RWPE2 (cell line): Measurements from ENCODE around the gene PRRG2.

Experiments used
- ATAC-seq: fragments of 200-7000 bp; cut with Tn5 transposase; 3 replicates; pipeline ENCODE4 v1.9.1; 2021; ENCODE audit warnings: low read depth
- DNase-seq: peaks from one replicate; pipeline ENCODE4 v3.0.0-alpha.2; 2020; ENCODE audit warnings: low spot score
- H3K27ac ChIP-seq: fragments of 450-650 bp; 2 replicates; pipeline ENCODE4 v1.5.1; 2017; ENCODE audit warnings: mild to moderate bottlenecking; ENCODE audit not compliant: poor library complexity, severe bottlenecking
- H3K27me3 ChIP-seq: fragments of 250-450 bp; sonication (Bioruptor Pico); 2 replicates; pipeline ENCODE4 v1.5.1; 2021; ENCODE audit warnings: mild to moderate bottlenecking, moderate library complexity; ENCODE audit not compliant: insufficient read depth, poor library complexity, severe bottlenecking
- H3K36me3 ChIP-seq: fragments of 250-450 bp; sonication (Bioruptor Pico); 2 replicates; pipeline ENCODE4 v1.5.1; 2020; ENCODE audit warnings: low read depth, mild to moderate bottlenecking, moderate library complexity
- H3K4me1 ChIP-seq: fragments of 250-450 bp; sonication (Bioruptor Pico); 2 replicates; pipeline ENCODE4 v1.5.1; 2021; ENCODE audit warnings: mild to moderate bottlenecking, moderate library complexity; ENCODE audit not compliant: insufficient read depth, poor library complexity, severe bottlenecking
- H3K4me3 ChIP-seq: fragments of 250-450 bp; sonication (Bioruptor Pico); 2 replicates; pipeline ENCODE4 v1.5.1; 2021; ENCODE audit warnings: mild to moderate bottlenecking, moderate library complexity; ENCODE audit not compliant: severe bottlenecking
- H3K9me3 ChIP-seq: fragments of 250-450 bp; sonication (Bioruptor Pico); 2 replicates; pipeline ENCODE4 v1.5.1; 2021; ENCODE audit warnings: mild to moderate bottlenecking, moderate library complexity; ENCODE audit not compliant: severe bottlenecking
- CTCF ChIP-seq: fragments of 450-650 bp; IDR thresholded peaks from one replicate; pipeline ENCODE4 v1.5.1; 2017; ENCODE audit warnings: mild to moderate bottlenecking, moderate library complexity; ENCODE audit not compliant: poor library complexity, severe bottlenecking

The PRRG2 gene

GRCh38 chr19:49570997-49571676 is 10.0 kb upstream of the PRRG2 start:
- ATAC-seq, result no peak
- no peaks in the 10 kb centered on the region for H3K9me3 ChIP-seq
- H3K27ac ChIP-seq, result no peak overlapping the region
- H3K36me3 ChIP-seq, result peaks cover 18% of the 10 kb centered on the region
- no peak for DNase-seq
- H3K27me3 ChIP-seq, result no peaks in the 10 kb centered on the region
- H3K4me1 ChIP-seq, result peaks cover 3% of the 10 kb centered on the region
- no peak overlapping the region for H3K4me3 ChIP-seq
- no peak for TF ChIP-seq CTCF

GRCh38 chr19:49573009-49573408 is 8.1 kb upstream of the PRRG2 start:
- peak; percentile 25; the same call in 2 of the 3 replicates for ATAC-seq
- H3K27ac ChIP-seq, result no peak overlapping the region

GRCh38 chr19:49573425-49573824 is 7.7 kb upstream of the PRRG2 start:
- ATAC-seq (no peak), DNase-seq (no peak)
- Histone ChIP-seq H3K27me3 (no peaks in the 10 kb centered on the region), H3K27ac (no peak overlapping the region), H3K9me3 (no peaks in the 10 kb centered on the region), H3K36me3 (peaks cover 20% of the 10 kb centered on the region), H3K4me1 (no peaks in the 10 kb centered on the region), H3K4me3 (no peak overlapping the region)
- TF ChIP-seq CTCF, result no peak

More at GRCh38 chr19:49573009-49573408, 8.1 kb upstream of the PRRG2 start:
- Histone ChIP-seq H3K4me1 (peaks cover 2% of the 10 kb centered on the region), H3K4me3 (no peak overlapping the region), H3K36me3 (peaks cover 20% of the 10 kb centered on the region), H3K27me3 (no peaks in the 10 kb centered on the region), H3K9me3 (no peaks in the 10 kb centered on the region)
- DNase-seq, result no peak
- TF ChIP-seq CTCF, result no peak

GRCh38 chr19:49574206-49574755 is 6.8 kb upstream of the PRRG2 start:
- ATAC-seq (no peak), DNase-seq (no peak)
- Histone ChIP-seq H3K9me3 (no peaks in the 10 kb centered on the region), H3K36me3 (peaks cover 20% of the 10 kb centered on the region), H3K4me3 (no peak overlapping the region), H3K27ac (no peak overlapping the region), H3K4me1 (peaks cover 3% of the 10 kb centered on the region), H3K27me3 (no peaks in the 10 kb centered on the region)
- no peak for TF ChIP-seq CTCF

- H3K27me3 ChIP-seq, result no peaks in the 10 kb centered on the region
- DNase-seq (no peak), ATAC-seq (no peak)
- no peak overlapping the region for H3K27ac ChIP-seq
- peaks cover 17% of the 10 kb centered on the region for H3K36me3 ChIP-seq
- H3K4me1 ChIP-seq, result peaks cover 6% of the 10 kb centered on the region
- H3K9me3 ChIP-seq, result no peaks in the 10 kb centered on the region
- peak overlapping the region; percentile 48 for H3K4me3 ChIP-seq
- no peak for TF ChIP-seq CTCF
Observed at GRCh38 chr19:49579193-49579592, 1.9 kb upstream of the PRRG2 start.
